Activated CD4-positive, CD25-positive, alpha-beta regulatory T cell treated with anti-CD3 and anti-CD28 coated beads, Interleukin-2, amount 50 U/mL, for 16 hours (primary cell): ENCODE measurements around the gene STMN3.
"Not testable (repeated sequence)": the region's sequence is repeated elsewhere in the genome, so short reads cannot be mapped to it uniquely, and the experiment has no call there.

Experiments
- DNase-seq: peaks from one replicate; pipeline ENCODE4 v3.0.0-alpha.2; 2020; ENCODE audit warnings: low read depth, low spot score

Gene STMN3

GRCh38 chr20:63678667-63679465, 25.6 kb upstream of the STMN3 start:
- DNase-seq, result no peak

DNA sequence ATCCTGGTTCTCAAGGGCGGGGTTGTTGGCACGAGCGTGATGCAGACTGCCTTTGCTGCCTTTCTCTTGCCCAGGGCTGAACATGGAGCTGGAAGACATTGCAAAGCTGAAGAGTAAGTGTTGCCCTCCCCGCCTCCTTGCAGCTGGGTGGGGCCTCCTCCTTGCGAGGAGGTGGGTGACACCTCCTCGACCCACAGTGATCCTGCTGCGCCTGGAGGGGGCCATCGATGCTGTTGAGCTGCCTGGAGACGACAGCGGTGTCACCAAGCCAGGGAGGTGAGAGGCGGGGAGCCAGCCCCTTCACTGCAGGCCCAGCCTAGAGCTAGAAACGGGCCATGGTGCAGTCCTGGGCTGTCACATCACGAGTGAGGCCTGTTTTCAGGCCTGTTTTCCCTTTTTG, 24.8 kb upstream of the STMN3 start:
- DNase-seq, result no peak

DNA sequence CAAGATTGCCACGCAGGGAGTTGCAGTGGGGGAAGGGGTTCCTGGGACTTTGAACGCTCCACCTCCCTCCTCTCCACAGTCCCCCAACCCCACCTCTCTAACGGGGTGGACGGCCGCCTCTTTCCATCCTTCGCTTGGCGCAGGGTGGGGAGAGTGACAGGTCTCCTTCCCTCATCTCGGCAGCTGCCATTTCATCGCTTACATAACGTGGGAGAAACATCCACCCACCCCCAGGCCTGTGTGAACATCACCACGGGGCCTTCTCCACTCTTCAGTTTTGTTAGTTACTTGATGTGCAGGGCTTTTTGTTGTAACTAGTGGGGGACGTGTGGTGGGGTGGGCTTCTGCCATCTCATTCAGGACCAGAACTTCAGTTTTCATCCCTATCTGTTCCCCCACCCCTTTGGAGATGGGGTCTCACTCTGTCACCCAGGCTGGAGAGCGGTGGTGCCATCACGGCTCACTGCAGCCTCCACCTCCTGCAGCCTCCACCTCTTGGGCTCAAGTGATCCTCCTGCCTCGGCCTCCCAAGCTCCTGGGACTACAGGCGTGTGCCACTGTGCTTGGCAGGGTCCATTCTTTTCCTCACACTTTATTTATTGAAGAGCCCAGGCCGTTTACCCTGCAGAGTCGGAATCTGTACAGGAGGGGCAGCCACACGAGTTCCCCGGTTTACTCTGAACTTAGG, 22.6 kb upstream of the STMN3 start:
- DNase-seq, result no peak

DNA sequence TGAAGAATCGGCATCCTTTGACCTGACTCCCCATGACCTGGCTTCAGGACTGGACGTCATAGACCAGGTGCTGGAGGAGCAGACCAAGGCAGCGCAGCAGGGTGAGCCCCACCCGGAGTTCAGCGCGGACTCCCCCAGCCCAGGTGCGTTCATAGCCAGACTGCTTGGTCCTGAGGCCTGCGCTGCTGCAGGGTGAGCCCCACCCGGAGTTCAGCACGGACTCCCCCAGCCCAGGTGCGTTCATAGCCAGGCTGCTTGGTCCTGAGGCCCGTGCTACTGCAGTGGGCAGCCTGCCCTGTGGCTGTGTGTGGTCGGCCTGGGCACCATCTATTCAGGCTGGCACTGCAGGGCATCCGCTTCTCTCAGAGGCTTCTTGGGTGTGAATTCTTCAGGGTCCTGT, 20.7 kb upstream of the STMN3 start:
- no peak for DNase-seq

DNA sequence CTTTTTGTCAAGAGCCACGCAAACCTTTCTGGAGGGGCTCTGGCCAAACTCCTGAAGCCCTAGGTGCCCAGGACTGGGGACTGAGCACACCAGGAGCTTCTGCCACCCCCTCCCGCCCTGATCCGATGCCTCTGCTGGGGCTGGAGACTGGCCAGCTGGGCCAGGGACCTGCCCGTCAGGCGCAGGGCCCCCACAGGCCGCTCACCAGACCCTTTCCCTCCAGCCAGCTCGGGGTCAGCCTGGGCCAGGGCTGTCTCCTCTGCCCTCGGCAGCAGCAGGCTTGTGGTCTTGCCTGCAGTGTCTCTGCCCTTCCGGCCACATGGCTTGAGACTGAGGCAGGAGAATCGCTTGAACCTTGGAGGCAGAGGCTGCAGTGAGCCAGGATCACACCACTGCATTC, 19.4 kb upstream of the STMN3 start:
- no peak for DNase-seq

DNA sequence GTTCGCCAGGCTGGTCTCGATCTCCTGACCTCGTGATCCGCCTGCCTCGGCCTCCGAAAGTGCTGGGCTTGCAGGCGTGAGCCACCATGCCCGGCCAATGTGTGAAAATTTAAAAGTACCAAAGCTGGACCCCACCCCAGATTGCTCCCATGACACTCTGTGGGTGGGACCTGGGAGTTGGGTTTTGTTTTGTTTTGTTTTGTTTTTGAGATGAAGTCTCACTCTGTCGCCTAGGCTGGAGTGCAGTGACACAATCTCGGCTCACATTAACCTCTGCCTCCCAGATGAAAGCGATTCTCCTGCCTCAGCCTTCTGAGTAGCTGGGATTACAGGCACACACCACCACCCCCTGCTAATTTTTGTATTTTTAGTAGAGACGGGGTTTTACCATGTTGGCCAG, 18.5 kb upstream of the STMN3 start:
- DNase-seq, result not testable (repeated sequence)

GRCh38 chr20:63668351-63668750, 15.1 kb upstream of the STMN3 start:
- DNase-seq, result no peak

DNA sequence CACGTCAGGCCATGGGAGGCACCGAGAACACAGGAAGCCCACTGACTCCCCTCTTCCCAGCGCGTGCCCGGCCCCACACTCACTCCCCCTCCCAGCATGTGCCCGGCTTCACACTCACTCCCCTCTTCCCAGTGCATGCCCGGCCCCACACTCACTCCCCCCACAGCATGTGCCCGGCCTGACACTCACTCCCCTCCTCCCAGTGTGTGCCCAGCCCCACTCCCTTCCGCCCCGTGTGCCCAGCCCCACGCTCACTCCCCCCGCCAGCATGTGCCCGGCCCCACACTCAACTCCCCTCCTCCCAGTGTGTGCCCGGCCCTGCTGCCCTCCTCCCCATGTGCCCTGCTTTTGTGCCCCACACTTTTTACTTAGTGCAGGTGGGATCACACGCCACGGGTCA, 14.6 kb upstream of the STMN3 start:
- no peak for DNase-seq

GRCh38 chr20:63665708-63666107, 12.5 kb upstream of the STMN3 start:
- DNase-seq, result no peak

DNA sequence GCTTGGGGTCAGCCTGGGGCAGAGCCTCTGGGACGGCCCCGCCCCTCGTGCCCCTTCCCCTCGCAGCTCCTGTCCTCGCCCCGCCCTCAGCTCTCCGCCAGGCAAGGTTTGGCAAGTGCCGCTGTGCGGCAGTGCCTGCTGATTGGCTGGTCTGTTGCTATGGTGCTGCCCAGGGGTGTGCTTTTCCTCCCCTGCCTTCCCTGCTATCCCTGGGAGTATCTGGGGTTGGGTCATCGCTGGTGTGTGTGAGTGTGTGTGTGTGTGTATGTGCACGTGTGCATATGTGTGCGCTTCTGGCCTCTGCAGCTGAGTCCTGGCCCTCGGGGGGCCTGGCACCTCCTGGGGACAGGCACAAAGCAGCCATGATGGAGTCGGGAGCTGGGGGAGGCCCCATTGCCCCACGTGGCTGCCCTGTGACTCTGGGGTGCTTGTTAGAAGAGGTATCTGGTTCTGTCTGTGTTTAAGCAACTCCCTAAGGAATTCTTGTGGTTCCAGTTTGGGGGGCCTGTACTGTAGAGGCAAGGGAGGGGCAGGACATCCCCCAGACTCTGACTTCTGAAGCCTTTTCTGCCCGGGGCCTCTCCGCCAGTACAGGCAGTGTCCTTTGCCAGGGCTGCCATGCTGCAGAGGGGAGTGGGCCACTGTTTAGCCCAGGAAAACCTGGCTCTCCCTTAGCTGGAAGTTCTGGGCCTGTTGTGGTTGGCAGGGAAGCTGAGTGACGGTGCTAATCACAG, 11.8 kb upstream of the STMN3 start:
- no peak for DNase-seq

DNA sequence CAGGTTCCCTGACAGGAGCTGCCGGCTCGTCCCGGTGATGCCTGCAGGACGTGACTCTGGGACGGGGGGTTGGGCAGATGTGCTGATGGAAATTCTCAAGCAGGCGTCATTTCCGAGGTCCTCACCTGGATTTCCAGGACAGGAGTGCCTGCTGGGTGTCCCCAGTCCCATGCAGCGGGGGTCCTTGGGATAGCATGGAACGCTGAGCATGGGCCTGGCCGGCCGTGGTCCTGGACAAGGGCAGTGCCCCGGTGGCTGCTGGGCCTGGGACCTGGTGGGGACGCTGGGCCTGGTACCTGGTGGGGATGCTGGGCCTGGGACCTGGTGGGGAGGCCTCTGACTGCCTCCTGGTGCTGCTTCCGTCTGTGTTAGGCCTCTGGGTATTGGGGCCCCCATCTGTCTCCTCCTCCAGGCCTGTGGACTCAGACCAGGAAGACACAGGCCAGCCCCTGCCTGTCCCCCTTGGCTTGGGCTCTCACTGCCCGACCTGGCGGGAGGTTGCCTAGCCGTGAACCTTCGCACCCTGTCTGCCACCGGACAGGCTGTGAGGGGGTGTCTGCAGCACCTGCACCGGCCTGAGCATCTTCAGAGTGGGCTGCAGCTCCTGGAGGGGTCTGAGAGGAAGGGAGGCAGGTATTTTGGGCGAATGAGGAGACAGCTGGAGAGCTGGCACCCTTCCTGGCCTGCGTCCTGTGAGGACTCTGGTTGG, 11.1 kb upstream of the STMN3 start:
- no peak for DNase-seq

GRCh38 chr20:63663332-63664066, 10.3 kb upstream of the STMN3 start:
- no peak for DNase-seq

- no peak for DNase-seq
Observed at GRCh38 chr20:63662813-63663189, 9.6 kb upstream of the STMN3 start.

DNA sequence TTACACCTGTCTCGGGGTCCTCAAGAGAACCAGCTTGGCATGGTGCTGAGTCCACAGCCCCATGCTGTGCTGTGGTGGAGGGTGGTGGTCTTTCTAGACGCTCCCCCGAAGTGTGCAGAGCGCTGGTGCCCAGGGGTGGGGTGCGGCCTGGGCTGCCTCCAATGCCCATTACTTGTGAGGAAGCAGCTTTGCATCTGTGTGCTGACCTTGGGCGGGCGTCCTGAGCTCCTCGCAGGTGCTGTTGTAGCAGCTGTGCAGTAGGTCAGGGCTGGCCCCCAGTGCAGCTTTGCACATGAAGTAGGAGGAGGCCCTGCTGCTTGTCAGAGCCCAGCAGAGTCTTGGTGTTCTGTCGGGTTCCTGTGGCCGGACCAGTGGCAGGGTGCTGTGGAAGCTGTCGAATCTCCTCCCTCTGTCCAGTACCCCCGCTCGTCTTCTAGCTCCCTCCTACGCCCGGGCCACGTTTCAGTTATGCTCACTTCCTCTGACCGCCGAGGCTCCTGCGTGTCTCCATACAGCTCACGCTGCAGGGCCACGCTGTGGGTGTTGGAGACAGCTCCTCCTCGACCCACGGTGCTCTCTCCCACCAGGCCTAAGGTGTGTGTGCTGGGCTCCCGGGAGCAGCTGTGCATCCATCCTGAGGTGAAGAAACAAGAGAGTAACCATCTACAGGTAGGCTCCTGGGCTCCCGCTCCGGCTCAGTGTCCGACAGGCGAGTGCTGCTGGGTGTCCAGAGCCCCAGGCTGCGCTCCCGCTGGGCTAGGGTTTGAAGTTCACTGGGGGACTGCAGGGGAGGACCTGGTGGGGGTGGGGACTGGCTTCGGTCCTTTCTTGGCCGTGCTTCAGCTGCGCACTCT, 9.0 kb upstream of the STMN3 start:
- DNase-seq, result no peak

DNA sequence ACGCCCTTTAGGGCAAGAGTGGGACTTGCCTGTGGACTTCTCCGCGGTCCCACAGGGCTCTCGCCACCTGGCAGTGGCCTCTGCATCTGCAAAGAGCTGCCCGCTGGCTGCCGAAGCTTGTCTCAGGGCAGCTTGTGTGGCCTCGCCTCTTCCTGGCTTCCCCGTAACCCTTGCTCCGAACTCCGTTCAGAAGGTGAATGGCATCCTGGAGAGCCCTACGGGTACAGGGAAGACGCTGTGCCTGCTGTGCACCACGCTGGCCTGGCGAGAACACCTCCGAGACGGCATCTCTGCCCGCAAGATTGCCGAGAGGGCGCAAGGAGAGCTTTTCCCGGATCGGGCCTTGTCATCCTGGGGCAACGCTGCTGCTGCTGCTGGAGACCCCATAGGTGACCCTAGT, 7.9 kb upstream of the STMN3 start:
- no peak for DNase-seq

- DNase-seq, result no peak
Observed at GRCh38 chr20:63660622-63661021, 7.4 kb upstream of the STMN3 start.

GRCh38 chr20:63660174-63660573, 7.0 kb upstream of the STMN3 start:
- DNase-seq, result not testable (repeated sequence)

DNA sequence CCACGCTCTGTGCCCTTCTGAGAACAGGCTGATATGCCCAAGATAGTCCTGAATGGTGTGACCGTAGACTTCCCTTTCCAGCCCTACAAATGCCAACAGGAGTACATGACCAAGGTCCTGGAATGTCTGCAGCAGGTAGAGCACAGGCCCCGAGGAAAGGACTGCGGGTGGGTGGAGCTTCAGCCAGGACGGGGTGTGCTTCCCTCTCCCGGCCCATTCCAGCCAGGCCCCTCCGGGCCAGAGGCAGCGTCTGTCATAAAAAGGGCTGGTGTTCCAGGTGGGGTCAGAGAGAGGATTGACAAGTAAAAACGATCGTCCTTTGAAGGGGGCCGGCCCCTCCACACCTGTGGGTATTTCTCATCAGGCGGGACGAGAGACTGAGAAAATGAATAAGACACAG, 6.1 kb upstream of the STMN3 start:
- no peak for DNase-seq

GRCh38 chr20:63658749-63659187, 5.5 kb upstream of the STMN3 start:
- no peak for DNase-seq
